Large intestine (tissue), 3 donors: ENCODE results near the gene ANKS1A. TPM values are rescaled to one million over a fixed set of nuclear protein-coding genes. Genes with fewer than 3 reads are reported as not detected.
A peak's percentile ranks its signal among the peaks of the same experiment; 100 is the strongest.

Source experiments
- DNase-seq, 2 donors: peaks; one replicate each; pipeline versions ENCODE4 v3.0.0 to v3.0.0-alpha.2; 2013
- H3K27ac ChIP-seq: one replicate; pipeline ENCODE4 v1.5.1; 2013; ENCODE audit warnings: low read length
- H3K27me3 ChIP-seq: 2 replicates; pipeline ENCODE4 v1.6.1; 2013; ENCODE audit warnings: low read length; ENCODE audit not compliant: control insufficient read depth, insufficient read depth
- H3K36me3 ChIP-seq: 2 replicates; pipeline ENCODE4 v1.6.1; 2013; ENCODE audit warnings: low read length; ENCODE audit not compliant: control insufficient read depth, insufficient read depth
- H3K4me1 ChIP-seq: one replicate; pipeline ENCODE4 v1.6.1; 2013; ENCODE audit warnings: low read length; ENCODE audit not compliant: control insufficient read depth, insufficient read depth
- H3K4me3 ChIP-seq: one replicate; pipeline ENCODE4 v1.5.1; 2013; ENCODE audit warnings: low read length
- H3K9me3 ChIP-seq: one replicate; pipeline ENCODE4 v1.6.1; 2013; ENCODE audit warnings: mild to moderate bottlenecking, low read depth, low read length, moderate library complexity; ENCODE audit not compliant: control insufficient read depth
- WGBS: methylation state at CpG from one replicate; pipeline ENCODE4 v1.1.5; 2013; ENCODE audit warnings: low lambda C conversion rate; ENCODE audit not compliant: insufficient coverage; 5-methylcytosine and 5-hydroxymethylcytosine counted together
- polyA plus RNA-seq: library from polyadenylated mRNA; unstranded; fragments of 120-200 nt; gene quantifications from one replicate; pipeline ENCODE4 v1.2.1, GENCODE V29; 2013

The ANKS1A gene
- polyA plus RNA-seq, 1 donor = 26.5 TPM

DNA sequence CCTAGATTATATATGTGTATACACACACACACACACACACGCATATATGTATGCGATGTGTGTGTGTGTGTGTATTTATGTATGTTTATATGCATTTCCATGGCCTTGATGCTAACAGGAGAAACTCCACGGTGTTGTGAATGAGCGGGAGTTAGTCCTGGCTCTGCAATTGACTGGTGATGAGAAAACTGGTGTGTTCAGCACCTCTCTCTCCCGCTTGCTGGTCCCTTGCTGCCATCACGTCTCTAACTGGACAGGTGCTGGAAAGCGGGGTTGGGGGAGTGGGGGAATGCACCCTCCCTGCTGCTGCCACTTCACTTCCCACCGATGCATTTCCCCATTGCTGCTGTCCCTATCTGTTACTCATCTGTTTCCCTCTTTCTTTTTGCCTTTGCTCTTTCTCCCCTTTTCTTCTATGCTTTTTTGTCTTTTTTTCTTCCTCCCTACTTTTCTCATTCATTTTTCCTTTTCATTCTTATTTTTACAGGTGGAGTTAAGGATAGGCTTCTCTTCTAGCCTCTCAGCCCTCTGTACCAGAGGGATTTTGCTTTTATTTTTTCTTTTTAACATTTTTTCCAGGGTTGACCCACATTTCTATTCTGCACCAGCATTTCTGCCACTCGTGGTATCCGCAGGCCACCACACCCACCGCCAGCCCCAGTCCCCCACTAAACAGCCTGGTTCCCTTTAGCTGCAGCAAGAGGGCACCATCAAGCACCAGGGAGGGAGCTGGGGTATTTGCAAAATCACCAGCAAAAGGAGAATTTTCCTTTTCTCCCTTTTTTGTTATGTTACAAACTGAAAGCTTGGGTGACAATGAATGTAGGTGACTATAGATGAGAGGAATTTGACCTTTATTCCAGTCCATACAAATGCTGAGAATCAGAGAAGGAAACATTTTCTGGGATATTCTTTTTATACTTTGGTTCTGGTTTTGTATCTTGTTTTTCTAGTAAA is 136.5 kb downstream of the ANKS1A start:
- Histone ChIP-seq H3K4me3 (no peak overlapping the region), H3K9me3 (no peaks in the 10 kb centered on the region), H3K27ac (peak overlapping the region; percentile 45), H3K27me3 (no peaks in the 10 kb centered on the region), H3K36me3 (peaks cover 19% of the 10 kb centered on the region), H3K4me1 (peaks cover 22% of the 10 kb centered on the region)
- 79% methylated on average over 2 of the region's 11 CpGs for WGBS
- DNase-seq = no peak

DNA sequence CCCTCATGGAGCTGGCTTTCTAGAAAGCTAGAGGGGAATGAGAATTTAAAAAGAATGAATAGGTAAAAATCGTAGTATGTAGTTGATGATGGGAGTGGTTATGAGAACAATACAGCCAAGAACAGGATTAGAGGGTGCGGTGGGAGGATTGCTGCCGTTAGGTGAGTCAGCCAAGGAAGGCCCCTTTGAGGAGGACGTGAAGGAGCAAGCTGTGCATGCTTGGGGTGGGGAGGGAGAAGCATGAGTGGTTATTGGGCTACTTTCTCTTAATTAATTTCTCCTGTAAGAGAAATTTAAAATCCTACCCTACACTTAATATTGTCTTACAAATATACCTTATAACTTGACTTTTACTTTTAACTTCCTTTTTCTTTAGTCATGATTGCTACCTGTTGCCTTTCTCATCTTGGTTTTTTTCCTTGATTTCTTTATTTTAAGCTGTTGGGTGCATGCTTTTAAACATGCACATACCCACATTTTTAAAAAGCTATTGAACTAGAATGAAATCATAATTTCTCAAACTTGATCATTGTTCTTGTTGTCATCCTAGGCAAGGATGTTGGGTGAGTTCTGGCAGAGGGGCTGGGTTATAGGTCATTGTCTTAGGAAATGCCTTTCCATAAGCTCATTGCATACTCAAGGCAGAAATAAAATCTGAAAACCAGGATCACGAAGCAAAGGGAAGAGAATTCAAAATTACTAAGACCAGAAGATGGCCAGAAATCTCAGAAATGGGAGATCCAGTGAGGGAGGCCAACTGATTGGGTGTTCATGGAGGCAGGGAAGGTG is 137.6 kb downstream of the ANKS1A start:
- H3K4me1 ChIP-seq = peaks cover 26% of the 10 kb centered on the region
- DNase-seq = no peak
- H3K36me3 ChIP-seq = peaks cover 13% of the 10 kb centered on the region
- H3K4me3 ChIP-seq = no peak overlapping the region
- WGBS = 79% methylated on average over 2 of the region's 5 CpGs
- H3K9me3 ChIP-seq = no peaks in the 10 kb centered on the region
- no peak overlapping the region for H3K27ac ChIP-seq
- no peaks in the 10 kb centered on the region for H3K27me3 ChIP-seq

DNA sequence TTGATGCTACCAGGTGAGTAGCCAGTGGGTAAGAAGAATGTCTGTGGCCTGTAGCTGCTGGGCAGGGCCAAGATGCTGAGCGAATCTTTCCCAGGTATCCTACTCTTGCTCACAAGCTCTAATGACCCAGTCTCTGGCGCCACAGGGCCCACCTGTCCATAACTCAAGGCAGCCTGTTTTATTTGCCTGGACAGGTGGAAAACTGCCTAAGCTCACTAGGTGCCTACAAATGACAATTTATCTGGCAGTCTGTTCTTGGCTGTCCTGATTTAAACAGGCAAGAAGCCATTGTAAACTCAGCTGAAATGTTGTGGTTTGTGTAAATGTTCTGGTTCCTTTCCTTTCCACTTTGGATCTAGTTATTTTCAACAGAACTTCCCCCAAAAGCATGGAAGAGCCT is 138.8 kb downstream of the ANKS1A start:
- no peak for DNase-seq
- peaks cover 10% of the 10 kb centered on the region for H3K36me3 ChIP-seq
- no peak overlapping the region for H3K27ac ChIP-seq
- peaks cover 37% of the 10 kb centered on the region for H3K4me1 ChIP-seq
- no peaks in the 10 kb centered on the region for H3K27me3 ChIP-seq
- no peaks in the 10 kb centered on the region for H3K9me3 ChIP-seq
- WGBS = no CpG with 5 or more reads among the region's 2 CpGs
- no peak overlapping the region for H3K4me3 ChIP-seq

DNA sequence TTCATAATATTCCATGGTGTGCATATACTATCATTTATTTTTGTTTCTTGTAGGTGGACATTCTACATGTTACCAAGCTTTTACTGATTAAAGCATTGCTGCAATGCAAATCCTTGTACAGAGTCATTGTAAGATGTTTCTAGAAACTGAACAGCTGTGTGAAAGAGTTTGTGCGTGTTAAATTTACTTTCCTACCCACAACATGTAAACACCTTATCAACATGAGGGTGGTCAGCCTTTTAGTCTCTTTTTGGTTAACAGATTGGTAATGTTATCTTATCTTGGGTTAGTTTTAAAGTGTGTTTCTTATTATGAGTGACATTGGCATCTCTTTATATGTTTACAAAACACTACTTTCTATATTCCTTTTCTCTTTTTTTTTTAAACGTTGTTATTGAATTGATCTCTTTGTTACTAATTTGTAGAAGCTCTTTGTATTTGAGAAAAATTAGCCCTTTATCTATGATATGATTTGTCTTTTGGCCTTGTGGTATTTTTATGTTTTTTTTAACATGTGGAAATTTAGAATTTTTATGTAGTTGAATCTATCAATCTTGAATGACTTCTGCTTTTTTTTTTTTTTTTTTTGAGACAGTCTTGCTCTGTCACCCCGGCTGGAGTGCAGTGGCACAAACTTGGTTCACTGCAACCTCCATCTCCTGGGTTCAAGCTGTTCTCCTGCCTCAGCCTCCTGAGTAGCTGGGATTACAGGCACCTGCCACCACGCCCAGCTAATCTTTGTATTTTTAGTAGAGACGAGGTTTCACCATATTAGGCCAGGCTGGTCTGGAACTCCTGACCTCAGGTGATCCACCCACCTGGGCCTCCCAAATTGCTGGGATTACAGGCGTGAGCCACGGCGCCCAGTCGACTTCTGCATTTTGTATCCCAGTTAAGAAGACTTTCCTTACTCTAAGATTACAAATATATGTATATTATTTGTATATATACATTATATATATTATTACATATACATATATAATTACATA is 140.0 kb downstream of the ANKS1A start:
- H3K4me1 ChIP-seq = peaks cover 41% of the 10 kb centered on the region
- WGBS = no CpG with 5 or more reads among the region's 9 CpGs
- no peak overlapping the region for H3K4me3 ChIP-seq
- H3K36me3 ChIP-seq = peaks cover 10% of the 10 kb centered on the region
- H3K27ac ChIP-seq = no peak overlapping the region
- no peaks in the 10 kb centered on the region for H3K27me3 ChIP-seq
- DNase-seq = no peak
- H3K9me3 ChIP-seq = no peaks in the 10 kb centered on the region

DNA sequence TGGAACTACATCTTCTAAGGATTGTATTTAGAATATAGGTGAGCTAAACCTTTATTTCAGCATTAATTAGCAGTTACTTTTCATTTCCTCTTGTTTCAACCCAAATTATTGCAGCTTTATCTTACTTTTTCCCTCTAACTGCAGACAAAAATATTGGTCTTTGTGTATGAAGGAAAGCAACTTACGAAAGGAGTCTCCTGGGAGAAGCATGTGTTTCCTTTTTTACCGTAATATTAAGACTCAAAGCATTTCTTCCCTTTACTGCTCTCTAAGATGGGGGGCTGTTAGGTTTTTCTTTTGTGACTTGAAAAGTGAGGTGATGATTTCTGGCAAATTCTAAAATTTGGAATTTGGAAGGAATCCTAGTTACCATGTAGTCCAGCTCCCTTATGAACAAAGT is 141.0 kb downstream of the ANKS1A start:
- WGBS = 100% methylated on average over 1 of the region's 2 CpGs
- peaks cover 10% of the 10 kb centered on the region for H3K36me3 ChIP-seq
- H3K9me3 ChIP-seq = no peaks in the 10 kb centered on the region
- peaks cover 38% of the 10 kb centered on the region for H3K4me1 ChIP-seq
- H3K27me3 ChIP-seq = no peaks in the 10 kb centered on the region
- no peak overlapping the region for H3K27ac ChIP-seq
- DNase-seq = no peak
- H3K4me3 ChIP-seq = no peak overlapping the region

DNA sequence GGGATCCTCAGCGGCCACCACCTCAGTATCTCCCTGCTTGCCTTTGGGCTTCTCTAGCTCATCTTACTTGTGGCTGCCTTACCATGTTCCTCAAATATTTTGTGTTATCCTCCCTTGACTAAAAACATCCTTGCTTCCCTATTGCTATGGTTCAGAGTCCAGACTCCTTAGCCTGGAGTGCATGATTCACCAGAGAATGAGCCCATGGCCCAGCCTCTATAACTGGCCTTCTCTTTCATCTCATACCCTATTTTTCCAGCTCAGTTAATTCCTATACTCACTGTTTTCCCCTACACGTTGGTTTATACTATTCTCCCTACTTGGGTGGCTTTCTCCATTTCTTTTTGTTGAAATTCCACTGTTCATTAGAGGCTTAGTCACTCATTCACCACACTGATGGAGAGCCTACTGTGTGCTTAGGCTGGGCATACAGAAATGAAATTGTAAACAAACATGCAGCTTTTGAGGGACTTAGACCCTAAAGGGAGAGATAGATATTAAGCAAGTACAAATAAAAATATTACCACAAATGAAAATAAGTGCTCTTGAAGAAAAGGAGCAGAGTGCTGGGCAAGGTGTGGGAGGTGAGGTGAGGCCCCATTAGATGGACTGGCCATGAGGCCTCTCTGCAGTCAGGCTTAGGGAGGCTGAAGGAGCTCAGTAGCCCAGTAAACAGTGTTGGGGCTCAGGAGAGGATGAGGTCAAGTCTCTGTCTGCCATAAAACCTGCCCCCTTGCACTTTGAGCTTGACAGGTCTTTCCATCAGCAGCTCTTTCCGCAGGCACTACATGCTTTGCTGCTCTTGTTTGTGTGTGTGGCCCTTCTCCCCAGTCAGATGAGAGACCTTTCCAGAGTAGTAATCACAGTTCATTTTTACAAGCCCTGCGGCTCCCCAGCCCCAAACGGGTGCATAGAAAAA is 142.8 kb downstream of the ANKS1A start:
- H3K4me1 ChIP-seq = peaks cover 32% of the 10 kb centered on the region
- peak; percentile 85 to 90 for DNase-seq
- peaks cover 8% of the 10 kb centered on the region for H3K36me3 ChIP-seq
- no peaks in the 10 kb centered on the region for H3K9me3 ChIP-seq
- H3K27me3 ChIP-seq = no peaks in the 10 kb centered on the region
- no peak overlapping the region for H3K4me3 ChIP-seq
- 36% methylated on average over 3 of the region's 5 CpGs for WGBS
- H3K27ac ChIP-seq = peak overlapping the region; percentile 74

DNA sequence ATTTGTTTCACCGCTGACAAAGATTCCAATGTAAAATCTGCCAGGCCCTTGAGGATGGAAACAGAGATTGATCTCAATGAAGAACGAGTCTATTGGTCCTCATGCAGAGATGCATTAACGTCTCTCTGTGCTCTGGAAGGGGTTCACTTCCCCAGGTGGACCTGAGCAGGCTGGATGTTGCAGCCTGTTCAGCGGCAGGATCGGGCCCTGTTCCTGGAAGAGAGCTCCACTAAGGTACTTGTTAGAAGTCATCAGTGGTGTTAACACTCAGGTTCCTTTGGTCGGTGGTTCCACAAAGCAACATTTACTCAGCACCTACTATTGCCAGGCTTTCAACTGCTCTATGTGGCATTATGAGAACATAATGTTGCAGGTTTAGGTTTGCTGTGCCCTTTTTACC is 144.6 kb downstream of the ANKS1A start:
- Histone ChIP-seq H3K4me3 (no peak overlapping the region), H3K27ac (no peak overlapping the region), H3K4me1 (peaks cover 32% of the 10 kb centered on the region), H3K9me3 (no peaks in the 10 kb centered on the region), H3K36me3 (peaks cover 12% of the 10 kb centered on the region), H3K27me3 (no peaks in the 10 kb centered on the region)
- no peak for DNase-seq
- no CpG with 5 or more reads among the region's 6 CpGs for WGBS

DNA sequence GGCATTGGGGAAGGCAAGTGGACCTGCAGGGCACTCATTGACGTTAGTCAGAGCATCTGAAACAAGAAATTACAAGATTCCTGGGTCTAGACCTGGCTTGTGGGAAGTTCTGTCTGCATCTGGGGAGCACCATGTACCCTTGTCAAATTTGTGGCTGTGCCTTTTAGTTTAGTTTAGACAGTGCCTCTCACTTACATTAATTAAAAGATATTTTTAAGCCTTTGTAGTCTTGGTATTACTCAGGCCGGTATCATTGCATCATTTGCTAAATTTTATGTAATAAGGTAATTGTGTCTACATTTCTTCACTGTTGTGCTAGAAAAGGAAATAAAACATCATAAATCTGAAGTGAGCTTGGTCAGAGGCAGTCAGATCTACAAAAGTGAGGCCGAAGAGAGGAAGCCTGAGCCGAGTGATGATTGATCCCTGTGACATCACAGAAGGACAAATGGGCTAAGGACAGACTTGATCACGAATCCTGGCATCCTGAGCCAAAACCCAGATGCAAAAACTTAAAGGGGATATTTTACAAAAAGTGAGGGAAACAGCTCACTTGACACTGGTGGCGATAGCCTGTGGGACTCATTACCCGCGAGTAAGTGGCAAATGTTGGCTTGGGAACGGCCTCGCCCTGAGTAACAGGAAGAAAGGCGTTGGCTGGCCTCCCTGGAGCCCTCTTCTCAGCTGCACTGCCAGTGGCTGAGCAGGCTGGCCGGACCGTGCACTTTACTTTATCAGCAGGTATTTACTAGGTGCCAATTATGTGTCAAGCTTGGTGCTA is 145.5 kb downstream of the ANKS1A start:
- peak; percentile 42 to 70 for DNase-seq
- no peaks in the 10 kb centered on the region for H3K9me3 ChIP-seq
- H3K27me3 ChIP-seq = no peaks in the 10 kb centered on the region
- 100% methylated on average over 4 of the region's 13 CpGs for whole genome bisulfite sequencing
- no peak overlapping the region for H3K4me3 ChIP-seq
- peaks cover 15% of the 10 kb centered on the region for H3K36me3 ChIP-seq
- peaks cover 32% of the 10 kb centered on the region for H3K4me1 ChIP-seq
- H3K27ac ChIP-seq = peak overlapping the region; percentile 20
